HEK293 (cell line): Measurements from ENCODE around the gene HOXA6.

Experiments used
- CTCF ChIA-PET: fragments of 350-600 bp; formaldehyde crosslinking; extraction: SDS; loops from one replicate; lab custom pipeline; 2021; ENCODE audit warnings: antibody characterized with exemption; lab: Yijun Ruan, JAX
- POLR2A ChIA-PET: fragments of 300-600 bp; formaldehyde crosslinking; extraction: SDS; loops from one replicate; lab custom pipeline; 2020; ENCODE audit warnings: antibody characterized with exemption, inconsistent platforms; lab: Yijun Ruan, JAX
- H3K27ac ChIP-seq: fragments of 200-500 bp; sonication (Bioruptor generic); 2 replicates; pipeline ENCODE4 v1.5.1; 2014; ENCODE audit warnings: low read depth, low read length, control low read depth, inconsistent platforms; ENCODE audit errors: extremely low read depth
- H3K36me3 ChIP-seq, 2 experiments: fragments of 200-500 bp in 1 of 2; sonication (Bioruptor generic) in 1 of 2; 1 replicate in 1 of 2; 2 replicates in 1 of 2; pipeline ENCODE4 v1.5.1; 2014 to 2017; ENCODE audit warnings: inconsistent platforms in 2 of 2, low read length in 2 of 2; ENCODE audit not compliant: control insufficient read depth in 2 of 2, insufficient read depth in 1 of 2
- H3K4me1 ChIP-seq: fragments of 200-500 bp; sonication (Bioruptor generic); 2 replicates; pipeline ENCODE4 v1.5.1; 2014; ENCODE audit warnings: mild to moderate bottlenecking, low read length, inconsistent platforms; ENCODE audit not compliant: control insufficient read depth, insufficient read depth
- H3K4me3 ChIP-seq: 2 replicates; pipeline ENCODE4 v1.5.1; 2011; ENCODE audit warnings: low read depth, mild to moderate bottlenecking, control low read depth, low read length, moderate library complexity
- H3K9me3 ChIP-seq: fragments of 200-500 bp; sonication (Bioruptor generic); 2 replicates; pipeline ENCODE4 v1.5.1; 2014; ENCODE audit warnings: low read depth, low read length, inconsistent platforms; ENCODE audit not compliant: control insufficient read depth, insufficient read depth
- FEZF1 ChIP-seq: fragments of 450-650 bp; formaldehyde crosslinking; IDR thresholded peaks from 2 replicates; pipeline ENCODE4 v1.5.1; 2016; ENCODE audit warnings: missing biosample characterization, missing genetic modification characterization
- GLIS1 ChIP-seq: fragments of 450-650 bp; formaldehyde crosslinking; IDR thresholded peaks from 2 replicates; pipeline ENCODE4 v1.5.1; 2016; ENCODE audit warnings: missing biosample characterization, missing genetic modification characterization
- IKZF3 ChIP-seq: fragments of 450-650 bp; IDR thresholded peaks from 2 replicates; pipeline ENCODE4 v1.5.0; 2018; ENCODE audit warnings: missing biosample characterization, mild to moderate bottlenecking, missing genetic modification characterization, moderate library complexity
- KLF9 ChIP-seq: fragments of 450-650 bp; formaldehyde crosslinking; IDR thresholded peaks from 2 replicates; pipeline ENCODE4 v1.5.1; 2016; ENCODE audit warnings: missing biosample characterization, missing genetic modification characterization, low read depth
- SCRT1 ChIP-seq: fragments of 450-650 bp; formaldehyde crosslinking; IDR thresholded peaks from 2 replicates; pipeline ENCODE4 v1.5.1; 2016; ENCODE audit warnings: missing biosample characterization, missing genetic modification characterization, borderline replicate concordance
- TRIM28 ChIP-seq: IDR thresholded peaks from 2 replicates; pipeline ENCODE4 v1.6.1; 2011; ENCODE audit warnings: low read length, control low read depth, borderline replicate concordance
- ZBTB20 ChIP-seq: fragments of 450-650 bp; formaldehyde crosslinking; IDR thresholded peaks from 2 replicates; pipeline ENCODE4 v1.5.1; 2016; ENCODE audit warnings: missing biosample characterization, missing genetic modification characterization
- ZBTB7A ChIP-seq: fragments of 450-650 bp; formaldehyde crosslinking; IDR thresholded peaks from 2 replicates; pipeline ENCODE4 v1.5.1; 2016; ENCODE audit warnings: low read depth, missing biosample characterization, missing genetic modification characterization
- ZFP3 ChIP-seq: fragments of 450-650 bp; formaldehyde crosslinking; IDR thresholded peaks from 2 replicates; pipeline ENCODE4 v1.5.1; 2016; ENCODE audit warnings: low read depth, missing biosample characterization, missing genetic modification characterization
- ZFP37 ChIP-seq: fragments of 450-650 bp; formaldehyde crosslinking; IDR thresholded peaks from 2 replicates; pipeline ENCODE4 v1.5.1; 2016; ENCODE audit warnings: missing biosample characterization, missing genetic modification characterization
- ZNF114 ChIP-seq: fragments of 450-650 bp; formaldehyde crosslinking; IDR thresholded peaks from 2 replicates; pipeline ENCODE4 v1.5.0; 2017; ENCODE audit warnings: missing biosample characterization, missing genetic modification characterization
- ZNF133 ChIP-seq: fragments of 450-650 bp; formaldehyde crosslinking; IDR thresholded peaks from 2 replicates; pipeline ENCODE4 v1.5.1; 2016; ENCODE audit warnings: missing biosample characterization, missing genetic modification characterization
- ZNF174 ChIP-seq: fragments of 450-650 bp; formaldehyde crosslinking; IDR thresholded peaks from 2 replicates; pipeline ENCODE4 v1.5.0; 2017; ENCODE audit warnings: missing biosample characterization, mild to moderate bottlenecking, missing genetic modification characterization
- ZNF311 ChIP-seq: fragments of 450-650 bp; formaldehyde crosslinking; IDR thresholded peaks from 2 replicates; pipeline ENCODE4 v1.5.1; 2017; ENCODE audit warnings: missing biosample characterization, missing genetic modification characterization, borderline replicate concordance
- ZNF354C ChIP-seq: fragments of 450-650 bp; formaldehyde crosslinking; IDR thresholded peaks from 2 replicates; pipeline ENCODE4 v1.5.1; 2016; ENCODE audit warnings: missing biosample characterization, missing genetic modification characterization, low read depth, borderline replicate concordance
- ZNF366 ChIP-seq: fragments of 450-650 bp; formaldehyde crosslinking; conservative IDR thresholded peaks from 2 replicates; pipeline ENCODE4 v1.5.1; 2016; ENCODE audit warnings: missing biosample characterization, missing genetic modification characterization
- ZNF423 ChIP-seq: fragments of 450-650 bp; formaldehyde crosslinking; IDR thresholded peaks from 2 replicates; pipeline ENCODE4 v1.5.1; 2016; ENCODE audit warnings: missing biosample characterization, missing genetic modification characterization
- ZXDB ChIP-seq: fragments of 450-650 bp; formaldehyde crosslinking; IDR thresholded peaks from 2 replicates; pipeline ENCODE4 v1.5.1; 2016; ENCODE audit warnings: missing biosample characterization, missing genetic modification characterization
- TF ChIP-seq, protein P1 (sequence below): fragments of 450-650 bp; formaldehyde crosslinking; IDR thresholded peaks from 2 replicates; pipeline ENCODE4 v1.5.1; 2017; ENCODE audit warnings: missing biosample characterization, missing genetic modification characterization
- TF ChIP-seq, protein P2 (sequence below): fragments of 450-650 bp; formaldehyde crosslinking; IDR thresholded peaks from 2 replicates; pipeline ENCODE4 v1.5.0; 2017; ENCODE audit warnings: missing biosample characterization, missing genetic modification characterization, borderline replicate concordance
- TF ChIP-seq, protein P3 (sequence below): fragments of 450-650 bp; formaldehyde crosslinking; IDR thresholded peaks from 2 replicates; pipeline ENCODE4 v1.5.1; 2016; ENCODE audit warnings: missing biosample characterization, missing genetic modification characterization
- TF ChIP-seq, protein P4 (sequence below): fragments of 450-650 bp; formaldehyde crosslinking; IDR thresholded peaks from 2 replicates; pipeline ENCODE4 v1.5.1; 2017; ENCODE audit warnings: missing biosample characterization, missing genetic modification characterization
- TF ChIP-seq, protein P5 (sequence below): fragments of 450-650 bp; formaldehyde crosslinking; IDR thresholded peaks from 2 replicates; pipeline ENCODE4 v1.5.1; 2016; ENCODE audit warnings: missing biosample characterization, missing genetic modification characterization
- TF ChIP-seq, protein P6 (sequence below): fragments of 450-650 bp; formaldehyde crosslinking; IDR thresholded peaks from 2 replicates; pipeline ENCODE4 v1.5.1; 2016; ENCODE audit warnings: missing biosample characterization, missing genetic modification characterization

Gene HOXA6

DNA sequence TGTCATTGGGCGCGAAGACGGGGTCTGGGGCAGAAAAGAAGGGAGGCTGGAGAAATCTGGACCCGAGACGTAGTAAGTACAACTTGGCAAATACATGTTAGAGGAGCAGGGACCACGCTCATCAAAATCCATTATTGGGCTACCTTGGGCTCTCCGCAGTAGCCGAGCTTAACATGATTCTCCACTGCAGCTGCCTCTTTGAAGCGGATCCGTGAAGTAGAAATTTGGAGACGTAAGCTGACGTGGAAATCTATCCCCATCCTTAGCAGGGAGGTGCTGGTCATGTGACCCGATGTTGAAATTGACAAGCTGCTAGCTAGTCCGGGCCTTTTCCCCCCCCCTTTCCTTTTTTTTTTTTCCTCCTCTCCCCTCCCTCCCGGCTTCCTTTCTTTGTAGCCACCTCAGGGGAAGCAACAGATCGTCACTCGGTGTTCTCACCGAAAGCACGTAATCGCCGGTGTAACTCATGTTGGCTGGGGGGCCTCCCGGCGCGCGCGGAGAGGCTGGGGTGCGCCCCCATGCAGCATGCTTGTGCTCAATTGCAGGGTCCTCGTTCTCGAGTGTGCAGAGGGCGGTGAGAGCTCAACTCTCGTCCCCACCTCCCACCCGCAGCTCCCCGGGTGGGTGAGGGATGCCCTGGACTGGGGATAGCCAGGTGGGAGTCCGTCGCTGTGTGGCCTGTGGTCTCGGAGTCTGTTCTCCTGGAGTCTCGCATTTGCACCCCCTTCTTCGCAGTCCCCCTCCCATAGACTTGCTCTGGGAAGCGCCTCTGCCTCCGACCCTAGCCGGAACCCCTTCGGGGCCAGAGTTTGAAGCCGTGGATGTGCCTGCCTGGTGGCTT lies 37.7 kb upstream of the HOXA6 start, which contains the start of gene HOXA11:
Gene HOXA11, minus strand, starts transcription at position 220 of the 841 bp plus-strand sequence. Its CDS starts 88 bp downstream, at position 132.
- Histone ChIP-seq H3K36me3 (peaks cover 0 to 10% of the 10 kb centered on the region in 2 experiments; a peak in 2 of 3 replicates), H3K4me1 (peaks cover 47% of the 10 kb centered on the region), H3K9me3 (no peaks in the 10 kb centered on the region), H3K4me3 (peak within 1 kb of the TSS; percentile 64), H3K27ac (peak within 1 kb of the TSS; percentile 99)
- ChIA-PET POLR2A (interaction anchor here (0.5 to 7.6 kb wide), 20 partner anchors 10 to 1329 kb away, joined by 3 to 237 read pairs (median 4); partner anchors contain the start of genes CBX3, EVX1, HOXA10 and HOXA13), CTCF (interaction anchor here (0.7 to 3.2 kb wide), 5 partner anchors 10 to 159 kb away, joined by 3 to 26 read pairs (median 7); partner anchors contain the start of gene HOXA13)
- TF ChIP-seq, protein P1, sequence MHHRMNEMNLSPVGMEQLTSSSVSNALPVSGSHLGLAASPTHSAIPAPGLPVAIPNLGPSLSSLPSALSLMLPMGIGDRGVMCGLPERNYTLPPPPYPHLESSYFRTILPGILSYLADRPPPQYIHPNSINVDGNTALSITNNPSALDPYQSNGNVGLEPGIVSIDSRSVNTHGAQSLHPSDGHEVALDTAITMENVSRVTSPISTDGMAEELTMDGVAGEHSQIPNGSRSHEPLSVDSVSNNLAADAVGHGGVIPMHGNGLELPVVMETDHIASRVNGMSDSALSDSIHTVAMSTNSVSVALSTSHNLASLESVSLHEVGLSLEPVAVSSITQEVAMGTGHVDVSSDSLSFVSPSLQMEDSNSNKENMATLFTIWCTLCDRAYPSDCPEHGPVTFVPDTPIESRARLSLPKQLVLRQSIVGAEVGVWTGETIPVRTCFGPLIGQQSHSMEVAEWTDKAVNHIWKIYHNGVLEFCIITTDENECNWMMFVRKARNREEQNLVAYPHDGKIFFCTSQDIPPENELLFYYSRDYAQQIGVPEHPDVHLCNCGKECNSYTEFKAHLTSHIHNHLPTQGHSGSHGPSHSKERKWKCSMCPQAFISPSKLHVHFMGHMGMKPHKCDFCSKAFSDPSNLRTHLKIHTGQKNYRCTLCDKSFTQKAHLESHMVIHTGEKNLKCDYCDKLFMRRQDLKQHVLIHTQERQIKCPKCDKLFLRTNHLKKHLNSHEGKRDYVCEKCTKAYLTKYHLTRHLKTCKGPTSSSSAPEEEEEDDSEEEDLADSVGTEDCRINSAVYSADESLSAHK = no peak
- no peak for TF ChIP-seq ZNF114
- TF ChIP-seq GLIS1 (tag by site-specific recombination) = peak; percentile 98
- peak; percentile 69 for TF ChIP-seq ZBTB20 (tag by site-specific recombination)
- TF ChIP-seq ZNF133 = no peak
- TF ChIP-seq IKZF3 (tag by site-specific recombination) = peak; percentile 72
- TF ChIP-seq, protein P2, sequence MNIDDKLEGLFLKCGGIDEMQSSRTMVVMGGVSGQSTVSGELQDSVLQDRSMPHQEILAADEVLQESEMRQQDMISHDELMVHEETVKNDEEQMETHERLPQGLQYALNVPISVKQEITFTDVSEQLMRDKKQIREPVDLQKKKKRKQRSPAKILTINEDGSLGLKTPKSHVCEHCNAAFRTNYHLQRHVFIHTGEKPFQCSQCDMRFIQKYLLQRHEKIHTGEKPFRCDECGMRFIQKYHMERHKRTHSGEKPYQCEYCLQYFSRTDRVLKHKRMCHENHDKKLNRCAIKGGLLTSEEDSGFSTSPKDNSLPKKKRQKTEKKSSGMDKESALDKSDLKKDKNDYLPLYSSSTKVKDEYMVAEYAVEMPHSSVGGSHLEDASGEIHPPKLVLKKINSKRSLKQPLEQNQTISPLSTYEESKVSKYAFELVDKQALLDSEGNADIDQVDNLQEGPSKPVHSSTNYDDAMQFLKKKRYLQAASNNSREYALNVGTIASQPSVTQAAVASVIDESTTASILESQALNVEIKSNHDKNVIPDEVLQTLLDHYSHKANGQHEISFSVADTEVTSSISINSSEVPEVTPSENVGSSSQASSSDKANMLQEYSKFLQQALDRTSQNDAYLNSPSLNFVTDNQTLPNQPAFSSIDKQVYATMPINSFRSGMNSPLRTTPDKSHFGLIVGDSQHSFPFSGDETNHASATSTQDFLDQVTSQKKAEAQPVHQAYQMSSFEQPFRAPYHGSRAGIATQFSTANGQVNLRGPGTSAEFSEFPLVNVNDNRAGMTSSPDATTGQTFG (tag by site-specific recombination) = no peak
- no peak for TF ChIP-seq ZNF354C
- peak; percentile 55; the same call in 1 of the 2 replicates for TF ChIP-seq SCRT1 (tag by site-specific recombination)
- no peak for TF ChIP-seq ZNF174 (tag by site-specific recombination)
- TF ChIP-seq TRIM28 = no peak
- TF ChIP-seq, protein P3, sequence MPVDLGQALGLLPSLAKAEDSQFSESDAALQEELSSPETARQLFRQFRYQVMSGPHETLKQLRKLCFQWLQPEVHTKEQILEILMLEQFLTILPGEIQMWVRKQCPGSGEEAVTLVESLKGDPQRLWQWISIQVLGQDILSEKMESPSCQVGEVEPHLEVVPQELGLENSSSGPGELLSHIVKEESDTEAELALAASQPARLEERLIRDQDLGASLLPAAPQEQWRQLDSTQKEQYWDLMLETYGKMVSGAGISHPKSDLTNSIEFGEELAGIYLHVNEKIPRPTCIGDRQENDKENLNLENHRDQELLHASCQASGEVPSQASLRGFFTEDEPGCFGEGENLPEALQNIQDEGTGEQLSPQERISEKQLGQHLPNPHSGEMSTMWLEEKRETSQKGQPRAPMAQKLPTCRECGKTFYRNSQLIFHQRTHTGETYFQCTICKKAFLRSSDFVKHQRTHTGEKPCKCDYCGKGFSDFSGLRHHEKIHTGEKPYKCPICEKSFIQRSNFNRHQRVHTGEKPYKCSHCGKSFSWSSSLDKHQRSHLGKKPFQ (tag by site-specific recombination) = peak; percentile 100
- no peak for TF ChIP-seq ZNF311 (tag by site-specific recombination)
- TF ChIP-seq ZFP3 = peak; percentile 58; the same call in 1 of the 2 replicates
- TF ChIP-seq ZNF423 = no peak
- peak; percentile 92 for TF ChIP-seq ZXDB
- TF ChIP-seq ZNF366 = peak; percentile 28; the same call in 1 of the 2 replicates
- TF ChIP-seq, protein P4, sequence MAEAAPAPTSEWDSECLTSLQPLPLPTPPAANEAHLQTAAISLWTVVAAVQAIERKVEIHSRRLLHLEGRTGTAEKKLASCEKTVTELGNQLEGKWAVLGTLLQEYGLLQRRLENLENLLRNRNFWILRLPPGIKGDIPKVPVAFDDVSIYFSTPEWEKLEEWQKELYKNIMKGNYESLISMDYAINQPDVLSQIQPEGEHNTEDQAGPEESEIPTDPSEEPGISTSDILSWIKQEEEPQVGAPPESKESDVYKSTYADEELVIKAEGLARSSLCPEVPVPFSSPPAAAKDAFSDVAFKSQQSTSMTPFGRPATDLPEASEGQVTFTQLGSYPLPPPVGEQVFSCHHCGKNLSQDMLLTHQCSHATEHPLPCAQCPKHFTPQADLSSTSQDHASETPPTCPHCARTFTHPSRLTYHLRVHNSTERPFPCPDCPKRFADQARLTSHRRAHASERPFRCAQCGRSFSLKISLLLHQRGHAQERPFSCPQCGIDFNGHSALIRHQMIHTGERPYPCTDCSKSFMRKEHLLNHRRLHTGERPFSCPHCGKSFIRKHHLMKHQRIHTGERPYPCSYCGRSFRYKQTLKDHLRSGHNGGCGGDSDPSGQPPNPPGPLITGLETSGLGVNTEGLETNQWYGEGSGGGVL = peak; percentile 90
- TF ChIP-seq, protein P5, sequence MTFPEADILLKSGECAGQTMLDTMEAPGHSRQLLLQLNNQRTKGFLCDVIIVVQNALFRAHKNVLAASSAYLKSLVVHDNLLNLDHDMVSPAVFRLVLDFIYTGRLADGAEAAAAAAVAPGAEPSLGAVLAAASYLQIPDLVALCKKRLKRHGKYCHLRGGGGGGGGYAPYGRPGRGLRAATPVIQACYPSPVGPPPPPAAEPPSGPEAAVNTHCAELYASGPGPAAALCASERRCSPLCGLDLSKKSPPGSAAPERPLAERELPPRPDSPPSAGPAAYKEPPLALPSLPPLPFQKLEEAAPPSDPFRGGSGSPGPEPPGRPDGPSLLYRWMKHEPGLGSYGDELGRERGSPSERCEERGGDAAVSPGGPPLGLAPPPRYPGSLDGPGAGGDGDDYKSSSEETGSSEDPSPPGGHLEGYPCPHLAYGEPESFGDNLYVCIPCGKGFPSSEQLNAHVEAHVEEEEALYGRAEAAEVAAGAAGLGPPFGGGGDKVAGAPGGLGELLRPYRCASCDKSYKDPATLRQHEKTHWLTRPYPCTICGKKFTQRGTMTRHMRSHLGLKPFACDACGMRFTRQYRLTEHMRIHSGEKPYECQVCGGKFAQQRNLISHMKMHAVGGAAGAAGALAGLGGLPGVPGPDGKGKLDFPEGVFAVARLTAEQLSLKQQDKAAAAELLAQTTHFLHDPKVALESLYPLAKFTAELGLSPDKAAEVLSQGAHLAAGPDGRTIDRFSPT (tag by site-specific recombination) = no peak
- no peak; the same call in 1 of the 2 replicates for TF ChIP-seq FEZF1
- TF ChIP-seq, protein P6, sequence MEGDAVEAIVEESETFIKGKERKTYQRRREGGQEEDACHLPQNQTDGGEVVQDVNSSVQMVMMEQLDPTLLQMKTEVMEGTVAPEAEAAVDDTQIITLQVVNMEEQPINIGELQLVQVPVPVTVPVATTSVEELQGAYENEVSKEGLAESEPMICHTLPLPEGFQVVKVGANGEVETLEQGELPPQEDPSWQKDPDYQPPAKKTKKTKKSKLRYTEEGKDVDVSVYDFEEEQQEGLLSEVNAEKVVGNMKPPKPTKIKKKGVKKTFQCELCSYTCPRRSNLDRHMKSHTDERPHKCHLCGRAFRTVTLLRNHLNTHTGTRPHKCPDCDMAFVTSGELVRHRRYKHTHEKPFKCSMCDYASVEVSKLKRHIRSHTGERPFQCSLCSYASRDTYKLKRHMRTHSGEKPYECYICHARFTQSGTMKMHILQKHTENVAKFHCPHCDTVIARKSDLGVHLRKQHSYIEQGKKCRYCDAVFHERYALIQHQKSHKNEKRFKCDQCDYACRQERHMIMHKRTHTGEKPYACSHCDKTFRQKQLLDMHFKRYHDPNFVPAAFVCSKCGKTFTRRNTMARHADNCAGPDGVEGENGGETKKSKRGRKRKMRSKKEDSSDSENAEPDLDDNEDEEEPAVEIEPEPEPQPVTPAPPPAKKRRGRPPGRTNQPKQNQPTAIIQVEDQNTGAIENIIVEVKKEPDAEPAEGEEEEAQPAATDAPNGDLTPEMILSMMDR = peak; percentile 26; the same call in 1 of the 2 replicates
- TF ChIP-seq ZBTB7A (tag by site-specific recombination) = no peak; the same call in 1 of the 2 replicates
- peak; percentile 70; the same call in 1 of the 2 replicates for TF ChIP-seq ZFP37
- no peak for TF ChIP-seq KLF9
